Measurements from ENCODE around the gene CD248.

Gene CD248

DNA sequence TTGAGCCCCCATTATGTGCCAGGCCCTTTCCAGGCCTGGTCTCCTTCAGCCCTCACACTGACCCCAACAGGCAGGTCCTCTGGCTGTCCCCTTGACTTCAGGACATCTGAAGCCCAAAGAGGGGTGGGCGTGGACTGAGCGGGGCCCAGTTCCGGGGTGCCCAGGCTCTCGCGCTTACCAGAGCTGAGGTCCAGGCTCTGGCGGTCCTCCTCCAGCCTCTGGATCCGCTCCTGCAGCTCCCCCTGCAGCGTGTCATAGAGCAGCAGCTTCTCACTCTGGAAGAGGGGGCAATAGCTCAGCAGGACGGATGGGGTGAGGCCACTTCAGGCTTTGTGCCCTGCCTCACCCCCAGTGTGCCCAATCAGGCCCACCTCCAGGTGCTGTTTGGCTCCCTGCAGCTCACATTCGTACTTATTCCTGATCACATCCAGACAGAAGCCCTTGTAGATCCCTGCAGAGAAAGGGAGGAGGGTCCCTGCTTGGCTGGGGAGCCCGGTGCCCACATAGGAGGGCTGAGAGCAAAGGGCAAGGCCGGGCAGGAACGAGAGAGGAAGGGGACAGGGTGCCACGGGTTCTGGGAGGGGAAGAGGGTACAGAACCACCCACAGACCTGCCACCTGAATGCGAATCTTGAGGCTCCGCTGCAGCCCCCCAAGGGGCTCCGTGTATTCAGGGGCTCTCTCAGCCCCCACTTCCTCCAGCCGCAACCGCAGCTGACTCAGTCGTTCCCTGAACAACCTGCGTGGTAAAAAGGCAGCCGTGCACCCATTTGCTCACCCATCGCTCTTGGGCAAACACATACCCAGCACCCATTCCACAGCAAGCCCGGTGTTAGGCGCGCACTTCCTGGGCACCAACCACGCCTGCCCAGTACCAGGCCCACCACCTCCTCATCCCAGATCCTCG is 24.0 kb upstream of the CD248 start:
- no peak for DNase-seq

DNA sequence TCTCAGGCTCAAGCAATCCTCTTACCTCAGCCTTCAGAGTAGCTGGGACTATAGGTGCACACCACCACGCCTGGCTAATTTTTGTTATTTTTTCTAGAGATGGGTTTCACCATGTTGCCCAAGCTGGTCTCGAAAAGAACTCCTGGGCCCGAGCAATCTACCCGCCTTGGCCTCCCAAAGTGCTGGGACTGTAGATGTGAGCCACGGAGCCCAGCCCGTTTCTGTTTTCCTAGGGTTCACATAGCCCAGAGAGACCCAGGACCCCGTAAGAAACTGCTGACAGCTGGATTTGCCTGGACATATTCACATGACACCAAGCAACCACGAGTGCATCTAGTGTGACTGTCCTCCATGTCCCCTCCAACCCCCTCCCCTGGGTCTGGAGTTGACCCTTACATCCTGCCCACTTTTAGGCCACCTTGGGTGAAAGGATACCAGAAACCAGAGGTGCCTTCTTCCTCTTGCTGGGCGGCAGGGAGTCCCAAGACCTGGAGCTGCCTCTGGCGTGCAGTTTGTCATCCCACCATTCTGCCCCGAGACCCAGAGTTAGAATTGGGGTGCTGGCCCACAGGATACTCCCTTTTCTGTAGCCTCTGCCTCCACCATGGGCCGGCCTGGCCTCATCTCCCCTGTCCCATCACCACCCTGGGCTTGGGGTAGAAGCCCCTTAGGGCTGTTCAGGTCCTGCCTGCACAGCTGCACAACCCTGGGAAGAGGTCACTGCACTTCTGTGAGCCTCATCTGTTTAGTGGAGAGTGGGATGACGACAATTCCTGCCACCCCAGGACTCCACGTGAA is 23.0 kb upstream of the CD248 start:
- DNase-seq, result no peak

DNA sequence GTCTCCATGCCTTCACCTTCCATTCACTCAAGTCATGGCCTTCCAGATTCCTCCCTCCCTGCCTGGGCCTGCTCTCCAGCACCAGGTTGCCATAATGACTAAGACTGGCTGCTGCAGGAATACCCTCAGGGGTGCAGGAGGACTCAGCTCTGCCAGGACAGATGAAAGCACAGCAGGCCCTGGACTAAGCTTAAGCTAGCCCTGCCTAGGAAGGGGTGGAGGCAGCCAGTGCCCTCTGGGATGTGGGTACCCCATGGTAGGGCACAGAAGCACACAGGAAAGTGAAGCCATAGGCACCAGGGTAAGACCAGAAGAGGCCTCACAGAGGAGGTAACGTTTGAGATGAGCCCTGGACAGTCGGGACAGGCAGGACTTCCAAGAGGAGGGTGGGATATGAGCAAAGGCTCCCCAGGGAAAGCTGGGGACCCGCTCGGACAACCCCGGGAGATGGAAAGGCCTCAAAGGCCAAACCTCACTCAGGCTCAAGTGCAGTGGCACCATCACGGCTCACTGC is 22.4 kb upstream of the CD248 start:
- DNase-seq, result no peak

DNA sequence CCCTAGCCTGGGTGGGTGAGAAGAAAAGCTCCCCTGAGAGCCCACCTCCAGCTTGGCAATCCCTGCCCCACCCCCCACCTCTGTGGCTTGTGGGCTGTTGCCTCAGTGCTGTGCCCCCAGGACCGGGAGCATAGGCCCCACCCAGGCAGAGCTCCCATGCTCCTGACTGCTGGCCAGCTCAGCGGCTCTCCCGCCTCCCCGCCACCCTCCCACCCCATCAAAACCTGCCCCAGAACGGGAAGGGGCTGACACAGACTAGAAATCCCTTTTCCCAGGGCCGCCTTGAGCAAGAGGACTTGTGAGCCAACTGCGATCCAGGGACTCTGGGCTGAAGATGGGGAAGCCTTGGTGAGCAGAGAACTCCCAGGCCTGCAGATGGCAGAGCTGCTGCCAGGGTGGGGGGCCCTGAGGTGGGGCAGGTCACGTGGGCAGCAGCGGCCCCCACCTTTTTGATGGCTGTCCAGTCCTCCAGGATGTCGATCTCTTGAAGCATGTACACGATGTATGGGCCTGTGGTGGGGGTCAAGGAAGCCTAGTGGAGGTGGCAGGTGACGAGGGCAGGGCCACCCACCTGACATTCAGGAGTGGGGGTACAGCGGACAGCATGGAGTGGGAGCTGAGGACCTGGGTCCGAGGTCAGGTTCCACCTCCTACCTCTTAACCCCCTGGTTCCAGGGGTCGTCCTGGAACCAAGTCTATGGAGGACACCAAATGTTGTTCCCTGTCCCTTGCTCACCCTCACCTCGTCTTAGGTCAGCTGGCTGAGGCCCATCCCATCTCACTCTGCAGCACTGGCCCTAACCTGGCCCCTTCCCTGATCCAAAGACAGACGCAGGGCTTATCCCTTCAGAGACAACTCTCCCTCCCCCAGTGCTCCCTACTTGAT is 21.7 kb upstream of the CD248 start:
- no peak for DNase-seq

DNA sequence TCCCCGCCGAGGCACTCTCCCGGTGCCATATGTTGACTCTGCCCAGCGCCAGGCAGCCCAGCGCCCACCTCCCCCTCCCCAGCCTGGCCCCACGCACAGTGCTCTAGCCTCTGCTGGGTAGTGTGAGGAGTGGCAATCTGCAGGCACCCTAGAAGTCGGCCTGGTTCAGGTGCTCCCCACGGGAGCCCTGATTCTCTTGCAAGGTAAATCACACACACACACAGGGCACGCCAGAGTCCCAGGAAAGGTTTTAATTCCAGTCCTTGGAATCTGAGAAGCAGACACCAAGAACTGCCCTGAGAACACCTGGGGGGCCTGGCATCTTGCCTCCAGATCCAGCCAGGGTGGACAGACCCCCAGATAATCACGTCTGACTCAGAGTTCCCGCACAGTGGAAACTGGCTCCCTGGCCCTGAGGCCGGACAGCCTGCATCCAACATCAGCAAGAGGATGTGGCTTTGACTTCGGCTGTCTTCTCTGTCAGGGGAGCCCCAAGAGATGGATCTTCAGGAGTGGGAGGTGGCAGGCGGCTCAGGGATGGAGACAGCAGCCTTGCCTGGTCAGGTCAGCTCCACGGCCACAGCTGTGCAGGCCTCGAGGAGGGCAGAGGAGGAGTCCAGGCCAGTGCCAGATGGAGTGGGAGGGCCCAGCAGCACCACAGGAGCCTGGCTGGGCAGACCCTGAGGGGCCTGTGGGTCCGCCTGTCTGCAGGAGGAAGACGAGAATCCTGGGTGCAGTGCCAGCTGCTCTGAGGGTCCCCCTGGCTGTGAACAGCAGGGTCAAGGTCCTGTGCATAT is 20.5 kb upstream of the CD248 start:
- DNase-seq, result no peak

DNA sequence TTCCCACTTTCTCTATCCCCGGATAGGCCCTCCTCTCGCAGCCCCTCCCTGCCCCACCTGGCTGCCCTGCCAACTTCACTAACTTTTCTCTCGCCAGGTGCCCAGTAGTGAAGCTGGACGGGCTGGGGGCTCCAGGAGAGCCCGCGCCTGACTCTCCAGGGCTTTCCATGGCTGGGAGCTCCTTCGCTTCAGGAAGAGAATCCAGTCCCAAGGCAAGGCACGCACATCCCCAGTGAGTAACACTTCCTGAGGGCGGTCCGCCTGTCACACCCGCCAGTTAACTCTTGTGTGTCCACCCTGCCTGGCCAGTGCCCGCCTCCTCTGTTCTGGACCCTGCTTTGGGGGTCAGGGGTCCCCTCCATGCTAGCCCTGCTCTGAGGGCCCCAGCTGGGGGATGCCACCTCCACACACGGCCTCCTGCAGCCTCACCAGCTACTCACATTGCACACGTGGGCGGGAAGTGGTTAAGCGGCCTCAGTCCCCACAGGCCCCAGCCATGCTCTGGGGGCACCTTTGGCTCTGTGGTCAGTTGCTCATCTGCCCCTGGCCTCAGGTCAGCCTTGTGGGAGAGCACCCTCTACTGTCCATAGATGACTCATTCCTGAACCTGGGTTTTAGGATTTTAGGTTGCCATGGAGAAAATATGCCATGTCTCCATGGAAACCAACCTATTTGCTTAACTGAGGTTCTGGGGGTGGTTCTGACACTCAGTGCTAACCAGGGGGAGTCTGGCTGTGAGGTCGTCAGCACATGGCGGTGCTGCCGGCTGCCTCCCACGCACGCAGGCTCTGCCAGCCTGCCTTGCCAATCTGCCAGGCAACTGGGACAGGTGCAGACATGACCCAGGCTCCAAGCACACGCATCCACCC is 19.6 kb upstream of the CD248 start, which contains the start of gene RIN1:
Gene RIN1 (minus strand): TSS at position 201 of the 869 bp plus-strand sequence. CDS start 32 bp downstream, at position 169.
- DNase-seq, result no peak

DNA sequence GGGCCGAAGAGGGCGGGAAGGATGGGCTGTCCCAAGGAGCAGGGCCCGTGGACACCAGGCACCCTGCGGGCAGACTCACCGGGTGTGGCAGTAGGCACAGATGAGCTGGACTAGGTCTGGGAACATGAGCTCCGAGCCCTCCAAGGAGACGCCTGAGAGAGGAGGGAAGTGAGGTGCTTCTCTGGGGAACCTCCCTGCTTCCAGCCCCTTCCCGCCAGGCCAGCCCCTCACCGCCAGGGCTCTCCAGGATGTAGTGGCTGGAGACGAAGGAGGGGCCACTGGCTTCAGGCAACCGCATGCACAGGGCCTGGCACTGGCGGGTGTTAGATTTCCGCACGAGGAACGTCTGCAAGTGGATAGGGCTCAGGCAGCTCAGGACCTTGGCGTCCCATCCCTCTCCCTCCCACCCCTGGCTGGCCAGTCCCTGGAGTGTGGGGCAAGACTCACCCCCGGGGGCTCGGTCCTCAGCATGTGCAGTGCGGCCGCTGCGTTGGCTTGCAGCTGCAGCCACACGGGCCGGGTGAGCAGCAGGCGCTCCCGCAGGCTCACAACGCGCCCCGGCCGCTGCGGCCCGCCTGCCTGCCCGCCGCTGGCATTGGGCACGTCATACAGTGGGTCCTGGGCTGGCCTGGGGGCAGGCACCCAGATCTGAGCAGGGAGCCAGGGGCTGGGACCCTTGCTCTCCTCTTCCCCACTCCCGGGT is 18.8 kb upstream of the CD248 start:
- no peak for DNase-seq

DNA sequence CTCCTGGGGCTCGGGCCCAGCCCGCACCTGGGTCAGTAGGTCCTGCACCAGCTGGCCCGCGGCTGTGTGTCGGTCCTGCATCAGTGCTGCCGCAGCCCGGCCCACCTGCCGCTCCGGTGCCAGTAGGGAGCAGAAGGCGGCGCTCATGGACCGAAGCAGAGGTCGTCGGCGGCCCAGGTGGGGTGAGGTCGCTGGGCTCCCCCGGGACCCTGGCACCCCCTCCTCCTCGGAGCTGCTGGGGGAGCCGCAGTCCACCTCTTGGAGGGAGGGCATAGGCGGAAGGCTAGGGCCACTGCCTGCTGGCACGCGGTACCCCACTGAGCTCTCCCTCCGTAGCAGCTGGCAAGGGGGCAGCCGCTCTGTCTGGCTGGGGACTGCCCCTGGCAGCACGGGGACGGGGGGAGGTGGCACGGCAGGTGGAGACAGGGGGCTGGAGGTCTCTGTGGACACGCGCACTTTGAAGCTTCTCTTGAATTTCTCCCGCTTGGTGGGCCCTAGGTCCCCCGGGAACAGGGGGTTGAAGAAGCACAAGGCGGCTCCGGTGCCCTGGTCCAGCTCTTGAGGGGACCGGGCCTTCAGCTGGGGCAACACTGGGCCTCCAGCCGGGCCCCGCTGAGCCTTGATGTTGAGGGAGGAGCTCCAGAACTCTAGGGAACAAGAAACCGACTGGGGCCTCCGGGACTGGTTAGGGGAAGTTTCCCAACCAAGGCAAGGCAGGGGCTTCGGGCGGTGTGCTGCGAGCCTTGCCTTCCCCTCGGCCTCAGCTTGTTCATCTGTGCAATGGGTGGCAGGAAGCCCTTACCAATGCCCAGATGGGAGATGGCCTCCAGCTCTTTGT is 18.0 kb upstream of the CD248 start:
- DNase-seq, result no peak

DNA sequence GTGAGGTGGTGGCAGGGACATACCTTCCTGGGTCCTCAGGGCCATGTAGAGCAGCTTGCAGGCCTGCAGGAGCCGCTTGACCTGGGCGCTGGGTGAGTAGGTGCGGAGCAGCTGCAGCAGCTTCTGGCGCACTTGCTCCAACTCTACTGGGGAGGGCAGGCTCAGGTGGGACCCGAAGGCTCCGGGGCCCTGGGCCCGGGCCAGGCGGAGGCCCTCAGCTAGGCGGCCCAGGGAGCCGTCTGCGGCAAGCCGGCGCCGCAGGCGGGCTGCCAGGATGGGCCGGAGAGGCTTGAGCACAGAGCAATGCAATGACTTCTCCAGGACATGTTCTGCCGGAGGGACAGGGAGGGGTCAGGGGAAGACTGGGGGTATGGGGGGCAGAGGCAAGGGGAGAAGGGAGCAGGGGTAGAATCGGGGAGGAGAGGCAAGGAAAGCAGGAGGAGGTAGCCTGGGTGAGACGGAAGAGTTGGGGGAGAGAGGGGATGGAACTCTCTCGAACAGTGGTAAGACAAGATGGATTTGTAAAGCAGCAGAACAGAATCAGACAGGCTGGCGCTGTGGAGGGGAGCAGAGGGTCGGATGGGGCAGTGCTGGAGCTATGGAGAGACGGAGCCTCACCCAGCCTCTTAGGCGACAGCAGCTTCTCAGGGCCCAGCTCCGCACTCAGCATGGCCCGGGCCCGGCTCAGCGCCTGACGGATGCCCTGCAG is 17.2 kb upstream of the CD248 start:
- DNase-seq, result no peak

DNA sequence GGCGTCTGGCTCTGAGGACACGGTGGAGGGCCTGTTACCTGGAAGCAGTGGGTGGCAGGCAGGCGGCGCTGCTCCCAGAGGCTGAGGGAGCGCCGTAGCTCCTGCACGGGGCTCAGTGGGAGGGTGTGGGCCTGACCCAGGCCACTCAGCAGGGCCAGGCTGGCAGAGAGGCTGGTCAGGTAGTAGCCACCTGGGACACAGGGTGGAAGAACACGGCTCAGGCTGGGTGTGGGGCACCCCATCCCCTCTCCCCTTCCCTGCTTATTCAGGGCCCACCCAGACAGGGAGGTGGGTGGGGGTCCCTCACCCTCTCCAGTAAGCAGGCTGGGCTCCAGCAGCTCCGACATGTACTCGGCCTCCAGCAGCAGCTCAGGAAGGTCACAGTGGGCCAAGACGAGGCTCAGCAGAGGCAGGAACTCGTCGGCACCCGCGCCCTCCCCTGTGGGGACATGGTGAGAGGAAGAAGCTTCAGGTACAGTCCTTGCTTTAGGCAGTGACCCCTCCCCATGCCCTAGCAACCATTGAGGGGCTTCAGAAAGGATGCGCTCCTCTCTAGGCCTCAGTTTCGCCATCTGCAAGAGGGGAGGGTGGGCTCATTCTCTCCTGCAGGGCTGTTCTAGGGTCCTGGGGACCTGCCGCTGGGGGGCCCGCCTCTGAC is 16.5 kb upstream of the CD248 start:
- DNase-seq, result no peak

DNA sequence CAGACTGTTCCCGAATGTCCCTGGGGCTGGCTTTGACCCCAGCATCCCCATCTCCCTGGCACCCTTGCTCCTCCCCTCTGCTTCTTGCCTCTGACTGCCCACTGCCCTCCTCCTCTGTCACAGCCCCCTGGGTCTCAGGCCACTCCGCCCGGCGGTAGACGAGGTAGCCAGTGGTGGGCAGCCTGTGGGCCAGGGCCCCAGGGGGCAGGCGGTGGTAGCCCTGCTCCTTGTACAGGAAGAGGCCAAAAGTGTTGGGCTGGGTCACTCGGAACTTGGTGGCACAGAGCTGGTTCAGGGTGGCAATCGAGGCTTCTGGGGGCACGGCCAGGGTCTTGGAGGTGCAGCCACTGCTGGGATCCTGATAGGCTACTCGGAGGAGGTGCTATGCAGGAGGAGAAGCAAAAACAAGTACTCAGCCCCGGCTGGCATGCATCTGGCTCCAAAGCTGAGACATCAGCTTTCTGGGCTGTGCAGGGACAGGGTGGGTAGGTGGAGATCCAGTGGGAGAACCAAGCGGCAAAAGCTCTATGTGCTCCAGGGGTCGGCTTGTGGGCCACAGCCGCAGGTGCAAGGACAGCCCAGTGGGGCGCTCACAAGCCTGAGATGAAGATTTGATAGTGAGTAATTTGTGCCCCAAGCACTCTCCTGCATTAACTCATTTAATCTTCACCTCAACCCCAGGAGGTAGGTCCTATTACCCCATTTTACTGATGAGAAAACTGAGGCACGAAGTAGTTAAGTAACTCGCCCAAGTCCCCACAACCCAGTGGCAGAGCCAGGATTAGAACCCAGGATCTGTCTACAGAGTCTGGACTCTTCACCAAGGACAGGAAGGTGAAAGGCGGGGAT is 15.8 kb upstream of the CD248 start:
- DNase-seq, result no peak

DNA sequence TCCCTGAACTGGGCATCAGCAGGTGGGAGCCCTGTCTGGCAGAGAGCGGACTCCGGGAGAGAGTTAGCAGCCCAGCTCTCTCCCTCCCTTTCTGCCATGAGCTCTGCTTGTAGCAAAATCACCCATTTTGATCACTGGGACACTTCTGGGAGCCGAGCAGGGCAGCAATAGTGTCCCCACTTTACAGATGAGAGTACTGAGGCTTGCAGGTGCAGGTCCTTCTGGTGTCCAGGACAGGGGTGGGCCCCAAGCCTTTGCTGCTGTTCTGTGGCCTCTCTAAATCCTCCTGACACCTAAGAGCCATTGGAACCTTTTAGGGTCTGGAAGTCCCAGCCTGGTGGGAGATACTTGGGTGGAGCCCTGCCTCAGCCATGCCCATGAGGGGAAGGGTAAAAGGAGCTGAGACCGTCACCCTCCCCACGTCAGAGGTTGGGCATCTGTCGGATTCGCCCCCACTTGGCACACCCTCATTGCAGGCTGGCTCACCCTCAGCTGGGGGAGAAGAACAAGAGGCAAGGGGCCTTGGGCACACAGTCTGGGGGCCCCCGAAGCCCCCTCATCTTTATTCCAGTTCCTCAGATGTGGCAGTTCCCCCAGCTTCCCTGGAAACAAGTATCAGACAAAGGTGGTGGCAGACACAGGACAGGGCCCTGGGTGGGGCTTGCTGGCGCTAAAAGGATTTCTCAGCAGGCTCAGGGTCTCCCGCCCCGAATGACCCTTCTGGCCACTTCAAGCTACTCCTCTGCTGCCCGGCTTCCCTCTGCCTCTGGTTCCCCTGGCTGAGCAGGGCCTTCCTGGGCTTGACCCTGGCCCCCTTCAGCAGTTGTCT is 14.9 kb upstream of the CD248 start:
- DNase-seq, result no peak

DNA sequence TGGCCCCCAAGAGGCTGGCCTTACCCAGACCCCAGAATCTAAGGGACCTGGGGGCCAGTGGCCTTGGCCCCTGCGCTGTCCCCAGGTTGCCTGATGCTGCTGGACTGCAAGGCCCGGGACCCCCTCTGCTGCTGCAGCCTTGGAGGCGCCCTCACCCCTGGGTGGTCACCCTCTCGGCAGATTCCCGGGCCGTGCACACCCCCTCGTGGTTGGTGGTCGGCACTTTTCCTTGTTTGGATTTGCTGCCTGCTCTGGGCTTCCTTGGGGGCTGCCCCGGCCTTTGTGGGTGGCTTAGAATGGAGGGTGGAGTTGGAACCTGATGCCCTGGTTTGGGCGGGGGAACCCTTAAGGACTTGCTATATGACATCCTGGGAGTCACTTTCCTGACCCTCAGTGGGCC is 14.1 kb upstream of the CD248 start:
- DNase-seq, result no peak

DNA sequence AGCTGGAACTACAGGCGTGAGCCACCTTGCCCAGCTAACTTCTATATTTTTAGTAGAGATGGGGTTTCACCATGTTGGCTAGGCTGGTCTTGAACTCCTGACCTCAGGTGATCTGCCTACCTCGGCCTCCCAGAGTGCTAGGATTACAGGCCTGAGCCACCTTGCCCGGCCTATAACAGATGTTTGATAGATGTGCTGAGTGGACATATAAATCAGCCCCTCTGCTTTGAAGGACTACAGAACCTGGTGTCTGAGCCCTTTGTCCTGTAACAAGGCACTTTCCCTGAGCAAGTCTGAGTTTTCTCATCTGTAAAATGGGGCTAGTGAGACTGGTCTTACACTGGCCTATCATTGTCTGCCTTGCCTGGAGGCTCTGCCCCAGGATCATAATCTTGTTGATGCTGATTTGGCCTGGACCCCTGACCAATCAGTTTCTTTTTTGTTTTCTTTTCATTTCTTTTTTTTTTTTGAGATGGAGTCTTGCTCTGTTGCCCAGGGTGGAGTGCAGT is 12.4 kb upstream of the CD248 start:
- DNase-seq, result no peak

DNA sequence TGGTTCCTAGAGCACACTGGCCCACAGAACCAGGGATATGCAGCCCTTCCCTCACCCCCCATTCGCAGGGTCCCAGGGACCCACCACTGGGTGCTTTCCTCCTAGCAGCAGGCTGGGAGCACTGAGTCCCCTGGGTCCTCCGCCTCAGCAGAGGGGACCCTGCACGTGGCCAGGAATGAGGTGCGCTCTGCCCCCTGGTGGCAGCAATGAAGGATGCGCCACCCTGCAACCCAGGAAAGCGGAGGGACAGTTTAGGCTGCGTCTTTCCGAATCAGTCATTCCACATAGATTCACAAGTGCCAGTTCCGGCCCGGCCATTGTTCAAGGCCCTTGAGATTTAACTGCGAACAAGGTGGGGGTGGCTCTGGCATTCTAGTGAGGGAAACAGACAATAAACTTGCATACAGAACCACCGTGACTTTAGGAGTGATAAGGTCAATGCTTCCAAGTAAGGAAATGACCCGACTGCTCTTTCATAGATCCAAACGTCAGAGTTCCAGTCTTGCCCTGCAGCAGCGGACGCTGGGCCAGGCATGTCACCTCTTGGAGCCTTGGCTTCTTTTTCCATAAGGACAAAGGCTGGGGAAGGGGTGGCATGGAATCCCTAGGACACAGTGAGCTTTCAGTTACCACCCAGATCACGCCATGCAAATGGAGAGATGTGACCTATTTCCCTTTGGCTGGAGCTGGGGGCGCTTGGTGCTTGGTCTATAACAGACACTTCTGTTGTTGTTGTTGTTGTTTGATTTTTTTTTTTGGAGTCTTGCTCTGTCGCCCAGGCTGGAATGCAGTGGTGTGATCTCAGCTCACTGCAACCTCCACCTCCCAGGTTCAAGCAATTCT is 11.7 kb upstream of the CD248 start:
- peak; percentile 83 for DNase-seq

All from RPMI8226 (cell line).